Glomerular endothelial cell (primary cell): ENCODE measurements around the gene LINGO4. TPM values are rescaled to one million over a fixed set of nuclear protein-coding genes. Genes with fewer than 3 reads are reported as not detected.

Experiments used
- DNase-seq: peaks from one replicate; pipeline ENCODE4 v3.0.0-alpha.2; 2011; ENCODE audit warnings: low read depth, low spot score; ENCODE audit errors: extremely low read depth
- total RNA-seq: library from RNA; depleted of rRNA; stranded (reverse); fragments of >200 nt; gene quantifications from 2 replicates; pipeline ENCODE4 v1.2.3, GENCODE V29; 2015

The LINGO4 gene
- total RNA-seq, 1 donor from 2014 or later: not detected

DNA sequence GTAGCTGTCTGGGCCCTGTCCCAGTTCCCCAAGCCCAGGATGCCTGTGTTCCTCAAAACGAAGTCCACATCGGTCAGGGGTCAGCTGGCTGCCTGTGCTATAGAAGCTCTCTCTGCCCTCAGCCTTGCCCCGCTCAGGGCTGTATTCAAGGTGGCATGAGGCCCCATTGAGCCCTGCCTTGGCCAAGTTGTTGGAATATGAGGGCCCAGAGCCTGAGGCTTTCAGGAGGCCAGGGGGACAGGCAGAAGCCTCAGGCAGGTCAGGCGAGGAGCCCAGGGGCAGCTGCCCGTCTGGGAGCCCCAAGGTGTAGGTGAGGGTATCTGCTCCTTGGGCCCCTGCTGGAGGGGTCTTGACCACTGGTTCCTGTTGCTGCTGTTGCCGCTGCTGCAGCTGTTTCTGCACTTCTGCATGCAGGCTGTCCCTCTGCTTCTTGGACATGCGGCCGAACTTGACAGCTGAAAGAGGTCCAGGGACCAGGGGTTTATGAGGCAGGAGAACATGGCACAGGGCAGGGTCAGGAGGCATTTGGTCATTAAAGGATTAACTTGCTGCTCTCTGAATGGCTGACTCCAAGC lies 9.8 kb upstream of the LINGO4 start:
- DNase-seq: no peak

DNA sequence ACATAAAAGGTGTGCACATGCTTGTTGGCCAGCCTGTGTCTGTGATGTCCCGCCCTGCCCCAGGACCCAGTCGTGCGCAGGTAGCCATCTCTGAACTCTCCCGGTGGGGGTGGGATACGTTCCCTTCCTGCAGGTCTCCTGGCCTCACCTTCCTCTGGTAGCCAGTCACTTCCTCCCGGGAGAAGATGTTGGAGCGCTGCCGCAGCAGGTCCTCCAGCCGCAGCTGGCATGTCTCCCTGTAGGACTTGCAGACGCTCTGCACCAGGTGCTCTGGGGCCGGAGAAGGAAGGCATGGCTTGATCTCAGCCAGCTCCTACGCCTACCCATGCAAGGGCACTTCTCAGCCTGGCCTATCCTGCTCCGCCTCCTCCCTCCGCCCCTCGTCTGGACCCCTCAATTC lies 9.2 kb upstream of the LINGO4 start:
- no peak for DNase-seq

DNA sequence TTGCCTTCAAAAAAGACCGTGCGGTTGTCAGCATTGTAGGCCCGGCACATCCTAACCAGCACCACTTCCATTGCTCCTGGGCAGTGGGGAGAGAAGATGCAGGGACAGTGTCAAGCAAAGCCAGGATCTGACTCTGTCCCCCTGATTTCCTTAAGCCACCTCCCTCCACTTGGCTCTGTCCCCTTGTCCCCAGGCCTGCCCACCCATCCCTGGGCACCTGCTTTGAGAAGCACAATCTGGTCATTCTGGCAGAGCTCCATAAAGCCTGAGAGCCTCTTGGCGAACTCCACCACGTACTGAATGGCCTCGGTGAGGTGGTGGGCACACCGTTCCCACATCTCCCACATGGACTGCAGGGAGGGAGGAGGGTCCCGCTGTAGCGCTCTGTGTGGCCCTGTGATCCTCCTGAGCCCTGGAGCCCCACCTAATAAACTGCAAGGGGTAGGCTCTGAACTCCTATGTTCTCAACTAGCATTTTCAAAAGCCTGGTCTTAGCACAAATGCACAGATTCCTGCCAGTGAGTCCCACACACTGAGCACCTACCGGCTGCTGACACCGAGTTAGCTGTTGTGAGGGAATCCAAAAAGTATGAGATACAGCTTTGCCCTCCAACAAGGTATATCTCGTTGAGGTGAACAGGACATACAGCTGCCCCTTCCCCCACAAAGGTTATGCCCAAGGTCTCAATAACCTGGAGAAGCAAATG lies 8.2 kb upstream of the LINGO4 start:
- no peak for DNase-seq

DNA sequence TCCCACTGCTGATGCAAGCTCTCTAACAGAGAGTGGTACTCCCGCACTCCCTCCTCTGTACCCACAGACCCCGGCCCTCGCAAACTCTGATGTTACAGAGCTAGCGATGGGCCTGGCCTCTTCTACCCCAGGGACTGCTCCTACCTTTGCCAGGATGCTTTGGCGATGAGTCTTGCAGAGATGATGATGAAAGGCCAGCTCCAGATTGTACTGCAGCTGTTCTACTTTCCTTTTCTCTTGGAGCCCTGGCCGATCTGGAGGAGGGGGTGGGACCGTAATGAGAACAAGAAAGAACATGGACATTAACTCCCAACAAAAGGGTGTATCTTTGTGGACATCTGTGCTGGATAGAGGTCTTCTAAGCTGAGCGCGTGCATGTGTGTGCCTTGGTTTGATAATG lies 6.0 kb upstream of the LINGO4 start:
- DNase-seq: no peak

DNA sequence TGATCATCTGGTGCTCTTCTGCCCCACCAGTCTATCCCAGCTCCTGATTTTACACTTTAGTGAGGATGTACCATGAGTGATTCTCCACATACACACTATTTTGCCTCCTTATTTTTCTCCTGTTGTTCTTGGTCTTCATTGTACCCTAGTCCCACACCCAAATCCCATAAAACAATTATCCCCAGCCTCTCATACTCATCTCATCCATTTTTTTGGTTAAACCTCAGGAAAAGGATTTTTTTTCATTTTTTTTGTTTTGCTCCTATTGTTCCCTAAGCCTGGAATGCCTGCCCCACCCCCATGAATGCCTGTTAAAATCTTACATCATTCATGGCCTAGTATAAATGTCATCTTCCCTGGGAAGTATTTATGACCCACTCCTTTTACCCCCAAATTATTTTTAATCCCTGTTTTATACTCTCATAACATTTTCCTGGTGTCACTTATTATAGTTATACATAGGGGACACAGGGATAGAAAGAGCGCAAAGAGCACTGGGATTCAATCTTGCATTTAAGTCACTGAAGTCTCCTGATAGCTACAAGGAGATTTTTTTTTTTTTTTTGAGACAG lies 4.9 kb upstream of the LINGO4 start:
- no peak for DNase-seq

DNA sequence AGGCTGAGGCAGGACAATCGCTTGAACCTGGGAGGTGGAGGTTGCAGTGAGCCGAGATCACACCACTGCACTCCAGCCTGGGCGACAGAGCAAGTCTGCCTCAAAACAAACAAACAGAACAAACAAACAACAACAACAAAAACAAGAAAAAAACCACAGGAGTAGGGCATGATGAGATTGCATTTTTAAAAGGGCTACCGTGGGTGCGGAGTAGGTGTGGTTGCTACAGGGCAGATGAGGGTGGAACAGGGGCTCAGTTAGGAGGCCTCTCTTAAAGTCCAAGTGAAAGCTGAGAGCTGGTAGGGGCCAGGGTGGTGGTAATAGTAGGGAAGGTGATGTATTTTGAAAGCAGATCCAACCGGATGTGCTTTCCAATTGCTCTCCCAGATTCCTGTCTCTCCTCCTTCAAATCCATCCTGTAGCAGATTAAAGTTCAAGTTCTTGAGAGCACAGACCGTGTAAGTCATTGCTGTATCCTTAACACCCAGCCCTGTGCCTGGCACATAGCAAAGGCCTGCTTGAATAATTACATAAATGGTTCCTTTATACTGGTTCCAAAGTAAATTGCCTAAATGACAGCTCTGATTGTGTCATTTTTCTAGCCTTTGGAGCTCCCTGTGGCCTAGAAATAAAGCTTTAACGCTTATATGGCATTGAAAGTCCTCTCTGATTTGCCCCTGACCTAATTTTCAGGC lies 4.2 kb upstream of the LINGO4 start:
- DNase-seq: no peak

DNA sequence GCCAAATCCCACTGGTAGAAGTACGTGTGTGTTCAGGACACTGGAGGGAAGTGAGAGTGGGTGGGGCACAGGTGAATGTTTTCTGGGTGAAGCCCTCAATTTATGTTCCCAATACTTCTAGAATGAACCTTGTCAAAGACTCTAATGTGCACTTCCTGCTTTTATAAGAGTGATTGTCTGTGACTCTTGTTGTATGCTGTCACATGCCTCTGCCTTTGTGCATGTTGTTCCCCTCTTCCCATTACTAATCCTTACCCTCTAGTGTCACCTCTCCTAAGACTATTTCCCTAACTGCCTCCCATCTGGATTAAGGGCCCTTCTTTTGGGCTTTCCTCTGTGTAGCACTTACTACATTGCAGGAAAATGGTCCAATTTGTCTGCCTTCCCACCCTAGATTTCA lies 2.5 kb upstream of the LINGO4 start:
- DNase-seq: no peak

DNA sequence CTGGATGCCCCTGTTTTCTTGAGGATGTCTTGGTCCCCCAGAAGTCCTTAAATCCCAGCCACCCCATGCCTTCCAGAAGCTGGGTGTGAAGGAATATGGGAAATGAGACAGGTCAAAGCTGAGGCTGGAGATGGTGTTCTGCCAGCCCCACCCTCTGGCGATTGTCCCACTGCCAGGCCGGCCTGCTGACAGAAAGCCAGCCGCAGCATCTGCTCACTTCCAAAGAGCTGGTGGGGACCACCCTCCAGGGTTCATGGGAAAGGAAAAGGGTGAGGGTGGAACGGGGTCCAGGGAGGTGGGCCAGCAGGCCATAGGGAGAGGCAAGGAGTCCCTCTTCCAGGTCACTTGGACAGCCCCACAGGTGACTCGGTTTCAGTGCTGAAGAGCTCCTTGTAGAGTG lies 1.9 kb upstream of the LINGO4 start:
- DNase-seq: no peak

DNA sequence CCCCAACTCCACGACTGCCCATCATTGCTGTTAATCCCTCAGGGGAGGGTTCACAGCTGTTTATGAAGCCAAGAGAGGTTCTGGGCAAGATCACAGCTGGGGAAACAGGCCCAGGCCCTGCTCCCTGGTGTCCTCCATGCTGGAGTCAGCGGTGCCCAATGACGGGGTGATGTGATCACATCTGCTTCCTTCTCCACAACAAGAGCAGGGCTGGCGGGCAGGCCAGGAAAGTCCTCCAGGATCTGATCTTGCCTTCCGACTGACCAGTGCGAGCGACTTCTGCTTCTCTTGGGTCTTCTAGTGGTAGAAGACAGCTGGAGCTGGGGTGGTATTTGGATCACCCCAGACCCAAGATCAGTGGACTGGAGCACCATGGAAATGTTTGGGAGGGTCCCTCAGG lies 951 bp upstream of the LINGO4 start:
- DNase-seq: no peak

DNA sequence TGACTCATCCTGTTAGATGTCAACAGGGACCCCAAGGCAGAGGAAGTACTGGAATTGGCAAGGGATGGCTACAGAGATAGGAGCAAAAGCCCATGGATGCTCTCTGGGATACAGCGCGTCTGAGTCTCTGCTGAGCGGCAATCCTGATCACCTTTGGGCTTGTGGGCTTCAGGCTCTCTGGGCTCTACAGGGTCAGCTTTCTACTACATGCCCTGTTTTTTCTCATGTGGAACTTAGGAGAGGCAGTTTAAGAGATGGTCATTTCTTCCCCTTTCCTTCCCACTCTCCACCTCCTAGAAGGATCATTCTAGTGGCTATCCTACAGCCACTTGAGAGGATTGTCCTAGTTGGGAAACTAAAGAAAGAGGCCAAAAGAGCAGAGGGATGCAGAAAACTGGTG lies 1.3 kb downstream of the LINGO4 start:
- no peak for DNase-seq

DNA sequence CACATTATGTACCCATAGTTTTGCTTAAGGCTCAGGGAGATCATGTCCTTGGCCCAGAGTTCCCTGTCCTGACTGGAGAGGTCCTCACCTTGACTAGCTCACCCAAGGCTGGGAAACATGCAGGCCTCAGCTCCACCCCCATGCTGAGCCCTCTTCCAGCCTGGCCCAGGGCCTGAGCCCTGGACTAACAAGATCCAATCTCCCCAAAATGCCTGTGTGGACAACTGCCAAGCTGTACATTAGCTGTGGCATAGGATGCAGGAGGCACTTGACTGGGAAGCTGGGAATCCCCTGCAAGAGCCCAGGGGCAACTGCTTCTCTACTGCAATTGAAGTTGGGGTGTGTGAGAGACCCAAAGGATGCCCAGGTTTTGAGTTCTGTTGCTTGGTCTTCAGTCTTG lies 2.1 kb downstream of the LINGO4 start:
- no peak for DNase-seq

DNA sequence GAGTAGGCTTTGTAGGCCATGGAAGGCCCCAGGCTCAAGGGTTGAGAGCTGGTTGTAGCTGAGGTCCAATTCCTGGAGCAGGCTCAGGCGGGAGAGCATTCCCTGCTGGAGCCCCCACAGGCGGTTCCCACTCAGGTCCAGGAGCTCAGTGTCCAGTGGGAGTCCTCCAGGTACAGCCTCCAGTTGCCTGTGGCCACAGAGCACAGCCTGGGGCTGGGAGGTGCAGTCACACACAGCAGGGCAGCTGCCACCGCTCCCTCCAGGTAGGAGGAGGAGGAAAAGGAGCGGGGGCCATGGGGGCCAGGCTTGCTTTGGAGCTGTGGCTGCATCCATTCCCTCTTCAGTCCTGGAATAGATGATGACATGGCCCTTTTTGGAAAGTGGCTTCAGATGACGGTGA lies 2.8 kb downstream of the LINGO4 start:
- no peak for DNase-seq

DNA sequence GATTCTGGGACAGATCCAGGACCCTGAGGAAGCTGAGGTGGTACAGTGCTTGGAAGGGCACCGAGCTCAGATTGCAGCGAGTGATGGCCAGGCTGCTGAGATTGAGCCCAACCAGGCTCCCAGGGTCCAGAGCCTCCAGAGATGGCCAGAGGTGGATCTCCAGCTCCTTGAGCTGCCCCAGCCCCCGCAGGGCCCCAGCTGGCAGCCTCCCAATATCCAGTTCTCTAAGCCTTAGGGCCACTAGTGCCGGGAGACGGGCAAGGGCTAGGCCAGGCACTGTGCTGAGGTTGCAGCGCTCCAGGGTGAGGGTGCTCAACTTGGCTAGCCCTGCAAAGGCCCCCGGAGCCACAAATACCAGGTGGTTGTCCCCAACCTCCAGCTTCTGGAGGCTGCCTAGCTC lies 3.4 kb downstream of the LINGO4 start:
- DNase-seq: no peak

DNA sequence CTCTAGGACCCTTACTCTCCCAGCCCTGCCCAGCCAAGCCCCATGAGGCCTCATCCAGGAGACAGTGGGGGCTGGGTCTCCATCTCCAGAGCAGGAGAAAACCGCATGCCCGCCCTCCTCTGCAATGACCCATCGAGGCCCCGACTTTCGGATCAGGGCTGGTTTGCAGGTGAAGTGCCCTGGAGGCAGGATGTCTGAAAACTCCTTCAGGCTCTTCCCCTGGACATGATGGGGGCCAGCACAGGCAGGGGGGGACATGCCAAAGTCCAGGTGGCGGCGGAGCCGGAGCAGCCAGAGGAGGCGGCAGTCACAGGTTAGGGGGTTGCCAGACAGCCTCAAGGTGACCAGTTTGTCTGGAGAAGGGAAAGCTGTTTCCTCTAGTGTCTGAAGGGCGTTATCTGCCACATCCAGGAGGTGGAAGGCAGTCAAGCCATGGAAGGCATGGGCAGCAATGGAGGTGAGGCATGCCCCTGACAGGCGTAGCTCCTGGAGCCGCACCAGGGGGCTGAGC lies 3.9 kb downstream of the LINGO4 start:
- DNase-seq: no peak

DNA sequence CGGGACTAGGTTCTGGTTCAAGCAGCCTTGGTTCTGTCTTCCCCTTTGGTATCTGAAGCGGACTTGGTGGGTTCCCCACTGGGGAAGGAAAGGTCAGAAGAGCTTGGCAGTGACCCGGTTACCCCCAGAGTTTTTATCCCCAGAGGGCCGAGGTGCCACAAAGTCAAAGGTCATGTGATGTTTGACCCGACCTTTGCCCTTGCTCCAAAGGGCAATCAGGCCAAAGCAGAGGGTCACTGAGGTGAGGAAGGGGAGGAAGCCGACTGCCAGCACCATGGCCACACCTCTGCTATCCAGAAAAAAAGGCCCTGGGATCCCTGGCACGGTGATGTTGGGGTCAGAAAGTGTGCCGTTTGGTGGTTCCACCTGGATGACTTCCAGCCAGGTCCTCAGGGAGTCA lies 4.4 kb downstream of the LINGO4 start:
- DNase-seq: no peak

DNA sequence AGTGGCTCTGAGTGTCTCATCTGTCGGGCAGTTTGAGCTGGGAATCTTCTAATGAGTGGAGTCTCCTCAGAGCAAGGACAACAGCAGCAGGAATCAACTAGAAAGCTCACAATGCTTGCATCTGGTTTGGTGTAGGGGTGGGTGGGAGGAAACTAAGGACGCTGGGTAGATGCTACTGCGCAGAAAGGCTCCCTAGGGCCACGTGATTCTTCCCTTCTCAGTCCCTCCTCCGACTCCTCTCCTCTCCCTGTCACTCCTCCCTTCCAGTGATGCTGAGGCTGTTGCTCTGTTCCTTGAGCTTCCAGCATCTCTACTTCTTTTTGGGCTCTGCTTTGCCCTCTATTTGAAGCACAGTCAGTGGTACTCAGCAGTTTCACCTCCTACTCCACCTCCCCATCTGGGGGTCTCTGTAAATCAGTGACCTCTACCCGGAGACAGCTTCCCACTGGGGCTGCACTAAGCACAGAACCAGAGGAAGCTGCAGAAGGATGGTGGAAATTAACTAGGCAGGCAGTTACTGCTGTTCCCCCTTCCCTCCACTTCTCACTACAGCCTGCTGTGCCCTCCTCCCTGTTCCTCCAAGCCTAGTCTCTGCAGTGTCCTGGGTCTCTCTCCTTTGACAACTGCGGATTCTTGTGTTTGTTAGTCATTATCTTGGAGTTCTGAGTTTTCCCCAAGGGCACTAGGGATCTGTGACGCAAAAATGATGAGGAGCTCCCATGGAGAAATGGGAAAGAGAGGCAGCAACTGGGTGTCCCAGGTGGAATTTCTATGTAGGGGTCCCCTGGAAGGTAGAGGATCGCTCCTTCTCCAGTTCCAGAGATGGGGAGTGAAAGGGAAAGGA lies 5.8 kb downstream of the LINGO4 start:
- no peak for DNase-seq

DNA sequence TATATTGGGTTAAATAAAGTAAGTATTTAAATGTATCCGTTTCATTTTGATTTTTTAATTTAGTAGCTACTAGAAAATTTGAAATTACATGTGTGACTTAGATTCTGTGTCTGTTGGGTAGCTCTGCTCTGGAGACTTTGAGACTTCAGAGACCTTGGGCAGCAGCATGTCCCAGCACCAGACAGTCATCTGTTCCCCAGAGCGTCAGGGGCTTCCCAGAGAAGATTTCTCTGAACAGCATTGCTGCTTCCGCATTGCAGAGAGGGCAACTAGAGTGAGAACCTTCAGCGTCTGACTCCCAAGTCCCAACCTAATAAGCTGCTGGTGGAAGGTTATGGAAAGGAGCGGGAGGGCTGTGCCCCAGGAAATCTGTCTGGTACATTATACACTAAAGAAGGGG lies 6.6 kb downstream of the LINGO4 start:
- no peak for DNase-seq

DNA sequence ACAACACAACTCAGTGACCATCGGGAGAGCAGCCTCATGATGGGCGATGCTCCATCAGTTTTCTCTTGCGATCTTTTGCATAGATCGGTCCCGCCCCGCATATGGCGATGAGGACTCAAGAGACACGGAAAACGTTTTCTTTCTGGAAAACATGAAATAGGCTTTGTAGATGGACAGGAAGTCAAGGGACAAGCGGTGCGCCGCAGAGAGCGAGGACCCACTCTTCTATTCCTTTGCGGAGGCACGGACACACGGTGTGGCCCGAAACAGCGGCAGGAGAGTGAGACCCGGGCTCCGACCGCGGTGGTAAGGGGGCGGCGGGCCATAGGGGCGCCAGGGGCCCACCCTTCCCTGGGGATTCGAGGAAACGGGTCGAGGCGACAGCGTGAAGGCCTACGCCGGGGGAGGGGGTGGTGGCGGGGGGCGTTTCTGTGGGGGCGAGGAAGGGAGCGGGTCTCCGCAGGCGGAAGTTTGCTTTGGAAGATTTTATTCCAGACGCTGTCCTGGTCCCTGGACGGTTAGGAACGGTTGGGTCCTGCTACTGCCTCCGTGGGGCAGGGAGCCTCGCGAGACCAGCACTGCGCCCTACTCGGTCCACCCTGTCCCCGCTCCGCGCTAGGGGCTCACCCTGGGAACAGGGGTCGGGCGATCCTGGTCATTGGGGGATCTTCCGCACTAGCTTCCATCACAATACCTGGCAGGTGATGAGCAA lies 14.1 kb downstream of the LINGO4 start:
- no peak for DNase-seq

DNA sequence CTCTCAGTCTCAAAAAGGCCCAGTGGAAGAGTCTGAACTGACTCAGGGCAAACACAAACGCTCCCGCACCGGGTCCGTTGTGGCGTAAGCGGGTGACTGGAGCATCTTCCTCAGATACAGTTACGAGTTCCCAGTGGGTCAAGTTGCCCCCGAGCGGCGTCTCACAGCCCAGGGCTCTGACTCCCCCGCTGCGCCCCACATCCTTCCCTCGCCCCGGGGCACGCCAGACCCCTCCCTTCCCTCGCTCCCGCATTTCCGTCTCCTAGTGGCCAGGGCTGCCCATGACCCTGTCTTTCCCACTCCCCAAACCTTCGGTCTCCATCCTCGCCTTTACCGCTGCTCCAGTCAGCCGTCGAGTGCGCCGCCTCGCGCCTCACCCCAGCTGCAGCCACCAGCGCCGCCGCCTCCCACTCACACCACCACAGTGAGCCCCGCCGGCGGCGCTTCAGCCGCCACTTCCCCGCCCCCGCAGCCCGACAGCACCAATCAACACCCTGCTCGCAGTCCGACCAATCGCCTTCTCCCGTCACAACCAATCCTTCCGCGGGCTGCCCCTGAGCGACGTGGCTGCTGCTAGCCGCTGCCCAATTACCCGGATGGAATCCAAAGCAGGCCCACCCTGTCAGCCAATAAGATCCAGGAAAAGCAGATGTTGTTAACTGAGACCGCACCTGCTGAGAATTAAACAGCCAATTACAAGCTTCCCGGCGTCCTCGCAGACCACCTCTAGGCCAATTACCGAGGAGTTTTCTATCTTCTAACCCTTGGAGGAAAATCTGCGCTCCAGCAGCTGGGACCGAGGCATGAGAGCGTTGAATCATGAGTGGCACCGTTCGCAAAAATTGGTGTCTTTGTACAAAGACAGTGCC lies 14.9 kb downstream of the LINGO4 start, which contains the start of gene TDRKH:
Gene TDRKH, minus strand, starts transcription at position 430 of the 869 bp plus-strand sequence. CDS start 7,478 bp downstream, outside the sequence.
- DNase-seq: peak; percentile 96
